K562 (cell line): Measurements from ENCODE around the gene SIMC1. TPM values are rescaled to one million over a fixed set of nuclear protein-coding genes. Genes with fewer than 3 reads are reported as not detected.

Source experiments
- DDX20 ChIP-seq: fragments of 450-650 bp; IDR thresholded peaks from 2 replicates; pipeline ENCODE4 v1.6.1; 2016; ENCODE audit warnings: missing genetic modification characterization, low read depth, mild to moderate bottlenecking, missing compliant biosample characterization, moderate library complexity
- EGR1 ChIP-seq: fragments of 450-650 bp; conservative IDR thresholded peaks from 2 replicates; pipeline ENCODE4 v1.6.1; 2017; ENCODE audit warnings: mild to moderate bottlenecking
- ELF2 ChIP-seq: fragments of 250-450 bp; sonication (Bioruptor Pico); IDR thresholded peaks from 2 replicates; pipeline ENCODE4 v1.5.0; 2021; ENCODE audit warnings: mild to moderate bottlenecking
- KAT8 ChIP-seq: fragments of 450-650 bp; IDR thresholded peaks from 2 replicates; pipeline ENCODE4 v1.6.1; 2016; ENCODE audit warnings: low read depth, mild to moderate bottlenecking
- KLF6 ChIP-seq: fragments of 250-450 bp; sonication (Bioruptor Pico); IDR thresholded peaks from 2 replicates; pipeline ENCODE4 v1.4.0; 2020; ENCODE audit warnings: mild to moderate bottlenecking, moderate library complexity, borderline replicate concordance
- MAFG ChIP-seq: fragments of 450-650 bp; conservative IDR thresholded peaks from 2 replicates; pipeline ENCODE4 v1.6.1; 2016; ENCODE audit warnings: missing genetic modification characterization, missing compliant biosample characterization
- NONO ChIP-seq, 2 experiments: fragments of 200-400 bp in 1 of 2; fragments of 450-650 bp in 1 of 2; formaldehyde crosslinking in 1 of 2; IDR thresholded peaks; 2 replicates each; pipeline ENCODE4 v1.6.1; 2017; ENCODE audit warnings: low read depth in 2 of 2, mild to moderate bottlenecking in 2 of 2, moderate library complexity in 2 of 2, low read length in 1 of 2
- POLR2H ChIP-seq: IDR thresholded peaks from 2 replicates; pipeline ENCODE4 v1.6.1; 2016; ENCODE audit warnings: missing genetic modification characterization, low read depth, mild to moderate bottlenecking, control low read depth, missing compliant biosample characterization, moderate library complexity
- SMARCB1 ChIP-seq: IDR thresholded peaks from 2 replicates; pipeline ENCODE4 v1.6.1; 2011; ENCODE audit warnings: improper control_type of control experiment, low read depth; ENCODE audit not compliant: insufficient read length
- ZZZ3 ChIP-seq: fragments of 450-650 bp; IDR thresholded peaks from 2 replicates; pipeline ENCODE4 v1.6.1; 2016; ENCODE audit warnings: antibody characterized with exemption, mild to moderate bottlenecking, moderate library complexity
- polyA plus RNA-seq, 8 experiments: library from polyadenylated mRNA; depleted of rRNA in 4 of 8; stranded (reverse) in 5 of 8; unstranded in 3 of 8; fragments of >200 nt; fragmentation: Nextera tagmentation in 2 of 8; fragmentation: Illumina TruSeq in 1 of 8; extraction: Ambion mirVana in 2 of 8; extraction: Trizol in 1 of 8; gene quantifications; 2 replicates each; pipeline versions ENCODE4 v1.2.1 to v1.2.3, GENCODE V29; 2011 to 2014; ENCODE audit warnings: inconsistent platforms in 1 of 8, missing spikeins in 1 of 8
- total RNA-seq, 7 experiments: library from RNA; depleted of rRNA in 6 of 7; stranded (reverse); fragments of >200 nt in 6 of 7; fragmentation: Illumina TruSeq in 2 of 7; extraction: Trizol in 2 of 7; gene quantifications; 2 replicates each; pipeline versions ENCODE4 v1.2.1 to v1.2.3, GENCODE V29; 2011 to 2021; ENCODE audit warnings: low replicate concordance in 1 of 7
- TF ChIP-seq, protein P1 (sequence below): sonication (generic); formaldehyde crosslinking; IDR thresholded peaks from 2 replicates; pipeline ENCODE4 v1.8.0; 2022; ENCODE audit warnings: missing genetic modification reagents, mild to moderate bottlenecking, borderline replicate concordance
- TF ChIP-seq, protein P2 (sequence below): sonication (generic); formaldehyde crosslinking; IDR thresholded peaks from 2 replicates; pipeline ENCODE4 v1.8.1; 2023; ENCODE audit warnings: mild to moderate bottlenecking, missing genetic modification reagents
- TF ChIP-seq, protein P3 (sequence below): fragments of 450-650 bp; formaldehyde crosslinking; IDR thresholded peaks from 2 replicates; pipeline ENCODE4 v1.4.0; 2022; ENCODE audit warnings: mild to moderate bottlenecking, moderate library complexity
- TF ChIP-seq, protein P4 (sequence below), 2 experiments: fragments of 450-650 bp; IDR thresholded peaks; 2 replicates each; pipeline ENCODE4 v1.6.1; 2018; ENCODE audit warnings: mild to moderate bottlenecking in 2 of 2, low read depth in 1 of 2; ENCODE audit not compliant: partially characterized antibody in 2 of 2
- TF ChIP-seq, protein P5 (sequence below): sonication (generic); formaldehyde crosslinking; IDR thresholded peaks from 2 replicates; pipeline ENCODE4 v1.8.0; 2022; ENCODE audit warnings: missing genetic modification reagents, mild to moderate bottlenecking, moderate library complexity, borderline replicate concordance
- TF ChIP-seq, protein P6 (sequence below): fragments of 450-650 bp; formaldehyde crosslinking; IDR thresholded peaks from 2 replicates; pipeline ENCODE4 v1.4.0; 2020; ENCODE audit warnings: mild to moderate bottlenecking

The SIMC1 gene
- total and polyA plus RNA-seq, 9 of the 15 experiments (the other 6 are each of a cell fraction or from before 2014, with no cell fraction given) = 7.2 to 36.3 (median 14.7) TPM

DNA sequence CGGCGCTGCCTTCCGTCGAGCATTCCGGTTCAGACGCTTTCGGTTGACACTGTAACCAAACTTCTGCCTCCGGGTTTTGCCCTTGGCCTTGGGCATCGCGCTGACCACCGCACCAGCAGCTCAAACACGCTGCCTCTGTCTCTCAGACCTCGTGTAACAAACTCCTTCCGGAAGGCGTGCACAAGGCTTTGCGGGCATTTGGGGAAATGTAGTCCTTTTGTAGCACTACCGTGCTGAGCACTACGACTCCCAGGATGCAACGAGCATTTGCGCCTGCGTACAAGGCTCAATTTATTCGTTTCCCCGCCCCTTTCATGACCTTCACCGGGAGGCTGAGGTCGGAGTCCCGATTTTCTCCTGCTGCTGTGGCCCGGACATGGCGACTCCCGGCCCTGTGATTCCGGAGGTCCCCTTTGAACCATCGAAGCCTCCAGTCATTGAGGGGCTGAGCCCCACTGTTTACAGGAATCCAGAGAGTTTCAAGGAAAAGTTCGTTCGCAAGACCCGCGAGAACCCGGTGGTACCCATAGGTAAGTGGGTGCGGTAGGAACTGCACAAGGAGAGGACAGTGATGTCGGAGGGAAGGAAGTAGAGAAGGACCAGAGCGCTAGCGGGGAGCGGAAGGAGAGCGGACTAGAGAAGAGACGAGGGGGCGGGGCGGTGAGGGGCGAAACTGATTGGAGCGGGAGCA lies 150.4 kb downstream of the SIMC1 start, which contains the start of the genes HIGD2A and NOP16 (continued):
- TF ChIP-seq, protein P1, sequence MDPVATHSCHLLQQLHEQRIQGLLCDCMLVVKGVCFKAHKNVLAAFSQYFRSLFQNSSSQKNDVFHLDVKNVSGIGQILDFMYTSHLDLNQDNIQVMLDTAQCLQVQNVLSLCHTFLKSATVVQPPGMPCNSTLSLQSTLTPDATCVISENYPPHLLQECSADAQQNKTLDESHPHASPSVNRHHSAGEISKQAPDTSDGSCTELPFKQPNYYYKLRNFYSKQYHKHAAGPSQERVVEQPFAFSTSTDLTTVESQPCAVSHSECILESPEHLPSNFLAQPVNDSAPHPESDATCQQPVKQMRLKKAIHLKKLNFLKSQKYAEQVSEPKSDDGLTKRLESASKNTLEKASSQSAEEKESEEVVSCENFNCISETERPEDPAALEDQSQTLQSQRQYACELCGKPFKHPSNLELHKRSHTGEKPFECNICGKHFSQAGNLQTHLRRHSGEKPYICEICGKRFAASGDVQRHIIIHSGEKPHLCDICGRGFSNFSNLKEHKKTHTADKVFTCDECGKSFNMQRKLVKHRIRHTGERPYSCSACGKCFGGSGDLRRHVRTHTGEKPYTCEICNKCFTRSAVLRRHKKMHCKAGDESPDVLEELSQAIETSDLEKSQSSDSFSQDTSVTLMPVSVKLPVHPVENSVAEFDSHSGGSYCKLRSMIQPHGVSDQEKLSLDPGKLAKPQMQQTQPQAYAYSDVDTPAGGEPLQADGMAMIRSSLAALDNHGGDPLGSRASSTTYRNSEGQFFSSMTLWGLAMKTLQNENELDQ (CRISPR knock-in tag) = peak; percentile 62; the same call in 1 of the 2 replicates
- TF ChIP-seq, protein P2, sequence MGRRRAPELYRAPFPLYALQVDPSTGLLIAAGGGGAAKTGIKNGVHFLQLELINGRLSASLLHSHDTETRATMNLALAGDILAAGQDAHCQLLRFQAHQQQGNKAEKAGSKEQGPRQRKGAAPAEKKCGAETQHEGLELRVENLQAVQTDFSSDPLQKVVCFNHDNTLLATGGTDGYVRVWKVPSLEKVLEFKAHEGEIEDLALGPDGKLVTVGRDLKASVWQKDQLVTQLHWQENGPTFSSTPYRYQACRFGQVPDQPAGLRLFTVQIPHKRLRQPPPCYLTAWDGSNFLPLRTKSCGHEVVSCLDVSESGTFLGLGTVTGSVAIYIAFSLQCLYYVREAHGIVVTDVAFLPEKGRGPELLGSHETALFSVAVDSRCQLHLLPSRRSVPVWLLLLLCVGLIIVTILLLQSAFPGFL (CRISPR knock-in tag) = no peak
- TF ChIP-seq DDX20 = no peak
- TF ChIP-seq SMARCB1 = no peak
- no peak for TF ChIP-seq MAFG (tag)
- TF ChIP-seq, protein P3, sequence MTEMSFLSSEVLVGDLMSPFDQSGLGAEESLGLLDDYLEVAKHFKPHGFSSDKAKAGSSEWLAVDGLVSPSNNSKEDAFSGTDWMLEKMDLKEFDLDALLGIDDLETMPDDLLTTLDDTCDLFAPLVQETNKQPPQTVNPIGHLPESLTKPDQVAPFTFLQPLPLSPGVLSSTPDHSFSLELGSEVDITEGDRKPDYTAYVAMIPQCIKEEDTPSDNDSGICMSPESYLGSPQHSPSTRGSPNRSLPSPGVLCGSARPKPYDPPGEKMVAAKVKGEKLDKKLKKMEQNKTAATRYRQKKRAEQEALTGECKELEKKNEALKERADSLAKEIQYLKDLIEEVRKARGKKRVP (CRISPR knock-in tag) = no peak
- peak; percentile 89 for TF ChIP-seq ELF2 (CRISPR knock-in tag)
- TF ChIP-seq, protein P4, sequence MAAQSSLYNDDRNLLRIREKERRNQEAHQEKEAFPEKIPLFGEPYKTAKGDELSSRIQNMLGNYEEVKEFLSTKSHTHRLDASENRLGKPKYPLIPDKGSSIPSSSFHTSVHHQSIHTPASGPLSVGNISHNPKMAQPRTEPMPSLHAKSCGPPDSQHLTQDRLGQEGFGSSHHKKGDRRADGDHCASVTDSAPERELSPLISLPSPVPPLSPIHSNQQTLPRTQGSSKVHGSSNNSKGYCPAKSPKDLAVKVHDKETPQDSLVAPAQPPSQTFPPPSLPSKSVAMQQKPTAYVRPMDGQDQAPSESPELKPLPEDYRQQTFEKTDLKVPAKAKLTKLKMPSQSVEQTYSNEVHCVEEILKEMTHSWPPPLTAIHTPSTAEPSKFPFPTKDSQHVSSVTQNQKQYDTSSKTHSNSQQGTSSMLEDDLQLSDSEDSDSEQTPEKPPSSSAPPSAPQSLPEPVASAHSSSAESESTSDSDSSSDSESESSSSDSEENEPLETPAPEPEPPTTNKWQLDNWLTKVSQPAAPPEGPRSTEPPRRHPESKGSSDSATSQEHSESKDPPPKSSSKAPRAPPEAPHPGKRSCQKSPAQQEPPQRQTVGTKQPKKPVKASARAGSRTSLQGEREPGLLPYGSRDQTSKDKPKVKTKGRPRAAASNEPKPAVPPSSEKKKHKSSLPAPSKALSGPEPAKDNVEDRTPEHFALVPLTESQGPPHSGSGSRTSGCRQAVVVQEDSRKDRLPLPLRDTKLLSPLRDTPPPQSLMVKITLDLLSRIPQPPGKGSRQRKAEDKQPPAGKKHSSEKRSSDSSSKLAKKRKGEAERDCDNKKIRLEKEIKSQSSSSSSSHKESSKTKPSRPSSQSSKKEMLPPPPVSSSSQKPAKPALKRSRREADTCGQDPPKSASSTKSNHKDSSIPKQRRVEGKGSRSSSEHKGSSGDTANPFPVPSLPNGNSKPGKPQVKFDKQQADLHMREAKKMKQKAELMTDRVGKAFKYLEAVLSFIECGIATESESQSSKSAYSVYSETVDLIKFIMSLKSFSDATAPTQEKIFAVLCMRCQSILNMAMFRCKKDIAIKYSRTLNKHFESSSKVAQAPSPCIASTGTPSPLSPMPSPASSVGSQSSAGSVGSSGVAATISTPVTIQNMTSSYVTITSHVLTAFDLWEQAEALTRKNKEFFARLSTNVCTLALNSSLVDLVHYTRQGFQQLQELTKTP (IDR thresholded peaks at IDR 0.05; ENCODE audit: low read depth in 1 of 2, partially characterized antibody in 2 of 2) = peak; percentile 89 to 94
- TF ChIP-seq POLR2H (tag) = peak; percentile 93
- TF ChIP-seq, protein P5, sequence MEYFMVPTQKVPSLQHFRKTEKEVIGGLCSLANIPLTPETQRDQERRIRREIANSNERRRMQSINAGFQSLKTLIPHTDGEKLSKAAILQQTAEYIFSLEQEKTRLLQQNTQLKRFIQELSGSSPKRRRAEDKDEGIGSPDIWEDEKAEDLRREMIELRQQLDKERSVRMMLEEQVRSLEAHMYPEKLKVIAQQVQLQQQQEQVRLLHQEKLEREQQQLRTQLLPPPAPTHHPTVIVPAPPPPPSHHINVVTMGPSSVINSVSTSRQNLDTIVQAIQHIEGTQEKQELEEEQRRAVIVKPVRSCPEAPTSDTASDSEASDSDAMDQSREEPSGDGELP (CRISPR knock-in tag) = peak; percentile 86
- TF ChIP-seq ZZZ3 = peak; percentile 51; the same call in 1 of the 2 replicates
- TF ChIP-seq EGR1 = peak; percentile 70
- no peak for TF ChIP-seq NONO (IDR thresholded peaks at IDR 0.05; ENCODE audit: low read depth in 2 of 2, low read length in 1 of 2)
- TF ChIP-seq KAT8 = no peak
- TF ChIP-seq KLF6 (CRISPR knock-in tag) = peak; percentile 73; the same call in 1 of the 2 replicates
- TF ChIP-seq, protein P6, sequence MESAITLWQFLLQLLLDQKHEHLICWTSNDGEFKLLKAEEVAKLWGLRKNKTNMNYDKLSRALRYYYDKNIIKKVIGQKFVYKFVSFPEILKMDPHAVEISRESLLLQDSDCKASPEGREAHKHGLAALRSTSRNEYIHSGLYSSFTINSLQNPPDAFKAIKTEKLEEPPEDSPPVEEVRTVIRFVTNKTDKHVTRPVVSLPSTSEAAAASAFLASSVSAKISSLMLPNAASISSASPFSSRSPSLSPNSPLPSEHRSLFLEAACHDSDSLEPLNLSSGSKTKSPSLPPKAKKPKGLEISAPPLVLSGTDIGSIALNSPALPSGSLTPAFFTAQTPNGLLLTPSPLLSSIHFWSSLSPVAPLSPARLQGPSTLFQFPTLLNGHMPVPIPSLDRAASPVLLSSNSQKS (CRISPR knock-in tag) = no peak
